GM10266 (cell line): ENCODE measurements around the gene SELENOS.

Experiments used
- DNase-seq: peaks from one replicate; pipeline ENCODE4 v3.0.0; 2012; ENCODE audit errors: extremely low spot score
- TF ChIP-seq, protein P1 (sequence below): IDR thresholded peaks from 2 replicates; pipeline ENCODE4 v1.5.1; 2012; ENCODE audit warnings: mild to moderate bottlenecking, low read depth; ENCODE audit not compliant: control insufficient read depth, insufficient read depth; ENCODE audit errors: missing control alignments

Gene SELENOS

GRCh38 chr15:101309436-101310160 lies 32.3 kb upstream of the SELENOS start:
- TF ChIP-seq, protein P1, sequence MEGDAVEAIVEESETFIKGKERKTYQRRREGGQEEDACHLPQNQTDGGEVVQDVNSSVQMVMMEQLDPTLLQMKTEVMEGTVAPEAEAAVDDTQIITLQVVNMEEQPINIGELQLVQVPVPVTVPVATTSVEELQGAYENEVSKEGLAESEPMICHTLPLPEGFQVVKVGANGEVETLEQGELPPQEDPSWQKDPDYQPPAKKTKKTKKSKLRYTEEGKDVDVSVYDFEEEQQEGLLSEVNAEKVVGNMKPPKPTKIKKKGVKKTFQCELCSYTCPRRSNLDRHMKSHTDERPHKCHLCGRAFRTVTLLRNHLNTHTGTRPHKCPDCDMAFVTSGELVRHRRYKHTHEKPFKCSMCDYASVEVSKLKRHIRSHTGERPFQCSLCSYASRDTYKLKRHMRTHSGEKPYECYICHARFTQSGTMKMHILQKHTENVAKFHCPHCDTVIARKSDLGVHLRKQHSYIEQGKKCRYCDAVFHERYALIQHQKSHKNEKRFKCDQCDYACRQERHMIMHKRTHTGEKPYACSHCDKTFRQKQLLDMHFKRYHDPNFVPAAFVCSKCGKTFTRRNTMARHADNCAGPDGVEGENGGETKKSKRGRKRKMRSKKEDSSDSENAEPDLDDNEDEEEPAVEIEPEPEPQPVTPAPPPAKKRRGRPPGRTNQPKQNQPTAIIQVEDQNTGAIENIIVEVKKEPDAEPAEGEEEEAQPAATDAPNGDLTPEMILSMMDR = no peak
- DNase-seq = no peak

GRCh38 chr15:101308604-101309435 lies 31.5 kb upstream of the SELENOS start:
- no peak for DNase-seq
- TF ChIP-seq, protein P1 = no peak

DNA sequence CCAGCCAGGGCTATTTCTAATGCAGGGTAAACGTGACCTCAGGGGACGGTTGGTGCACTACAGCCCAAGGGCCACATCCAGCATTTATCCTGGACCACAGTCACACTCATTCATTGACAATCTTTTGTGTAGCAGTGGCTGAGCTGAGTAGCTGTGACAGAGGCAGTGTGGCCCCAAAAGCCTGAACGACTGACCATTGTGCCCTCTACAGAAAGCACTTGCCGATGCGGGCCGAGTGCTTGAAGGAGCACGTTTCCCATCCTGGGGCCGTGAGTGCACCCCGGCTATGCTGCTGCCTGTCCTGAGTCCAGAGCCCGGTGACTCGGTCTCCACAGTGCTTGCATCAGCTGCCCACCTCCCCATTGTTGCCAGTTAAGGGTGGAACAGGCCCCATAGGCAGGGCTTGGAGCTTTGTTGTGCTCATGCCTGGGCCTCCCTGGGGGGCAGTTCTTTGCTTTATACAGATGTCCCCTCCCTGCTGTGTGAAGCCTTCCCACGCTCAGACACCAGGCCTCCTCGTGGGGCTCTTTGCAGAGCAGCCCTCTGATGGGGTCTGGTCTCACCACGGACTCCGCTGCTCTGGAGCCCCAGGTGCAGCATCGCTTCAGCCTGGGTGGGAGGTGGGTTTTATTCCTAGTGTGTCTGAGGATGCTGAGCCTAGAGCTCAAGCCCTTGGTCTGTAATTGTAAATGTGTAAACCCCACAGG lies 30.8 kb upstream of the SELENOS start:
- TF ChIP-seq, protein P1 = no peak

GRCh38 chr15:101307048-101307896 lies 30.0 kb upstream of the SELENOS start:
- DNase-seq = no peak

More for the DNA sequence above, 30.8 kb upstream of the SELENOS start:
- no peak for DNase-seq

DNA sequence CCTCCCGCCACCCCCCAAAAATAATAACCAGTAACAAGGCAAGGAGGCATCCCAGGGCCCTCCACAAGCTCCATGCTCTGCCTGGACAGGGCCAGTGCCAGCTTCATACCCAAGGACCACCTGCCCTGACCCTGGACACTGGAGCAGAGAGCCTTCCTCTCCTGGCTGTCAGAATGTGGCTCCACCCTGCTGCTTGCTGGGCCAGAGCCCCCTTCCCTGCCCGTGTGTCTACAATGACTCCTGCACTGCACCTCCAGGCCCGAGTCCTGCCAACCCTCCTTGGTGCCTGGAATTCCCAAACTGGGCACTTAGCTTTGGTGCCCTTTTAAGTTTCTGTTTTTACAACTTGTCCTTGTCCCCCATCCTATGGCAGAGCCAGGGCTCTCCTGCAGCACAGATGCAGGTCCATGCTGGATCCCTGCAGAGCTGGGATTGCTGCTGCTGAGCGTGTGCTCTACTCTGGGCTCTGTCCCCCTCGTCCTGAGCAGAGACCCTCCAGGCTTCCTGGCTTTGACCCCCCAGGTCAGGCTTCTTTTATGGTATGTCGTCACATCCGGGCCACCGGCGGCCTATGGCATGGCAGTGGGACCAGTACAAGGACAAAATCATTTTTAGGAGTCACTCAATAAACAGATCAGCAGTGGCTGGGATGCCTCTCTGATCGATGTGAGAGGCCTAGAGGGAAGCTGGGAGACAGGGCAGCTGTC lies 29.2 kb upstream of the SELENOS start:
- DNase-seq = no peak
- TF ChIP-seq, protein P1 = no peak

More at GRCh38 chr15:101307048-101307896, 30.0 kb upstream of the SELENOS start:
- TF ChIP-seq, protein P1 = no peak

- no peak for DNase-seq
- TF ChIP-seq, protein P1 = no peak
Observed at GRCh38 chr15:101305820-101306255, 28.6 kb upstream of the SELENOS start.
